NB4 (cell line): ENCODE measurements around the gene UPF1.

Source experiments
- DNase-seq: peaks from one replicate; pipeline ENCODE4 v3.0.0; 2010; ENCODE audit warnings: low read depth
- H3K4me3 ChIP-seq: one replicate; pipeline ENCODE4 v1.5.1; 2011; ENCODE audit warnings: mild to moderate bottlenecking, low read depth, low read length, moderate library complexity
- MYC ChIP-seq: IDR thresholded peaks from 2 replicates; pipeline ENCODE4 v1.6.1; 2011; ENCODE audit warnings: low read depth, low read length
- POLR2A ChIP-seq: IDR thresholded peaks from 2 replicates; pipeline ENCODE4 v1.6.1; 2011; ENCODE audit warnings: mild to moderate bottlenecking; ENCODE audit not compliant: insufficient read length; ENCODE audit errors: extremely low read depth
- TF ChIP-seq, protein P1 (sequence below): IDR thresholded peaks from 2 replicates; pipeline ENCODE4 v1.6.1; 2011; ENCODE audit warnings: low read depth, low read length
- TF ChIP-seq, protein P2 (sequence below): IDR thresholded peaks from one replicate; pipeline ENCODE4 v1.5.1; 2012; ENCODE audit warnings: low read depth, low read length

UPF1 gene

DNA sequence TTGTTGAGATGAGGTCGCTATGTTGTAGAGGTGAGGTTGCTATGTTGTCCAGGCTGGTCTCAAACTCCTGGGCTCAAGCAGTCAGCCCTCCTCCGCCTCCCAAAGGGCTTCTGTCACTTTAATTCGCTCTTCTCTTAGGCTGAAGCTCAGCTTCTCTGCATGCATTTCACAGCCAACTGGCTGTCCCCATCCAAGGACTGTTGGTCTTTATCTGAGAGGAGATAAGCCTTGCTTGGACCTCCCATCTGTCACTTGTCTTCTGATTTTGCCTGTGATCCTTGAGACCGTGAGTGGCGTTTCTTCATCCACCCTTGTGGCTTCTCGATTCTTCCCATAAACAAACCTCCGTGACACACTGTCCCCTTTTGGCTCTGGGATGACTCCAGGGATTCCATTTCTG is 39.8 kb downstream of the UPF1 start:
- no peak for DNase-seq
- no peak overlapping the region for H3K4me3 ChIP-seq
- TF ChIP-seq, protein P1, sequence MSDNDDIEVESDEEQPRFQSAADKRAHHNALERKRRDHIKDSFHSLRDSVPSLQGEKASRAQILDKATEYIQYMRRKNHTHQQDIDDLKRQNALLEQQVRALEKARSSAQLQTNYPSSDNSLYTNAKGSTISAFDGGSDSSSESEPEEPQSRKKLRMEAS, result no peak
- TF ChIP-seq MYC, result no peak
- TF ChIP-seq, protein P2, sequence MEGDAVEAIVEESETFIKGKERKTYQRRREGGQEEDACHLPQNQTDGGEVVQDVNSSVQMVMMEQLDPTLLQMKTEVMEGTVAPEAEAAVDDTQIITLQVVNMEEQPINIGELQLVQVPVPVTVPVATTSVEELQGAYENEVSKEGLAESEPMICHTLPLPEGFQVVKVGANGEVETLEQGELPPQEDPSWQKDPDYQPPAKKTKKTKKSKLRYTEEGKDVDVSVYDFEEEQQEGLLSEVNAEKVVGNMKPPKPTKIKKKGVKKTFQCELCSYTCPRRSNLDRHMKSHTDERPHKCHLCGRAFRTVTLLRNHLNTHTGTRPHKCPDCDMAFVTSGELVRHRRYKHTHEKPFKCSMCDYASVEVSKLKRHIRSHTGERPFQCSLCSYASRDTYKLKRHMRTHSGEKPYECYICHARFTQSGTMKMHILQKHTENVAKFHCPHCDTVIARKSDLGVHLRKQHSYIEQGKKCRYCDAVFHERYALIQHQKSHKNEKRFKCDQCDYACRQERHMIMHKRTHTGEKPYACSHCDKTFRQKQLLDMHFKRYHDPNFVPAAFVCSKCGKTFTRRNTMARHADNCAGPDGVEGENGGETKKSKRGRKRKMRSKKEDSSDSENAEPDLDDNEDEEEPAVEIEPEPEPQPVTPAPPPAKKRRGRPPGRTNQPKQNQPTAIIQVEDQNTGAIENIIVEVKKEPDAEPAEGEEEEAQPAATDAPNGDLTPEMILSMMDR, result no peak
- no peak for TF ChIP-seq POLR2A

DNA sequence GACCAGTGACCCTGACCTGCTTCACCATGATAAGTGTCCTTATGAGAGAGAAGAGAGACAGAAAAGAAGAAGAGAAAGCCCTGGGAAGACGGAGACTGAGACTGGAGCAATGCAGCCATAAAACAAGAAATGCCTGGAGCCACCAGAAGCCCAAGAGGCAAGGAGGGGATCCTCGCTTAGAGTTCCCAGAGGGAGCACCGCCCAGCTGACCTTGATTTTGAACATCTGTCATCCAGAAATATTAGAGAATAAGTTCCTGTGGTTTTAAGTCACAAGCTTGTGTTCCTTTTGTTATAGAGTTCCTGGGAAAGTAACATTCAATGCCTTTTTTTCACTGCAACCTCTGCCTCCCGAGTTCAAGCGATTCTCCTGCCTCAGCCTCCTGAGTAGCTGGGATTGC is 44.0 kb downstream of the UPF1 start:
- H3K4me3 ChIP-seq, result no peak overlapping the region
- TF ChIP-seq MYC (no peak), POLR2A (no peak)
- TF ChIP-seq, protein P1, result no peak
- TF ChIP-seq, protein P2, result no peak
- DNase-seq, result no peak

DNA sequence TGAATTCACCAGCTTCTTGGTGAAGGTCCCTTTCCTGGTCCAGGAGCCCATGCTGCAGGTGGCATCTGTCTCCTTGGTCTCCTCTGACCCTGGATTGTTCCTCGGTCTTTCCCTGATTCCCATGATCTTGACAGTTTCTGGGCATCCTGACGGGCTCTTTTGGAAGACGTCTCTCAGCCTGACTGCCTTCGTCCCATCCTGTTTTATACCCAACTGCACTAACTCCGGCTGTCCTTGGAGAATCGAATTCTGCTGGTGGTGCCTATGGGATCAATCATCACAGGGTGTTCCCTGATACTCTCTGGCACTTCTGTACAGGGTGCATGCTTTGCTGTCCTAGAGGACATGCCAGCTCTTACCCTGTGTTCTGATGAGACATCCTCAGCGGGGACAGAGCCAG is 45.1 kb downstream of the UPF1 start:
- TF ChIP-seq POLR2A (no peak), MYC (no peak)
- TF ChIP-seq, protein P2, result no peak
- TF ChIP-seq, protein P1, result no peak

DNA sequence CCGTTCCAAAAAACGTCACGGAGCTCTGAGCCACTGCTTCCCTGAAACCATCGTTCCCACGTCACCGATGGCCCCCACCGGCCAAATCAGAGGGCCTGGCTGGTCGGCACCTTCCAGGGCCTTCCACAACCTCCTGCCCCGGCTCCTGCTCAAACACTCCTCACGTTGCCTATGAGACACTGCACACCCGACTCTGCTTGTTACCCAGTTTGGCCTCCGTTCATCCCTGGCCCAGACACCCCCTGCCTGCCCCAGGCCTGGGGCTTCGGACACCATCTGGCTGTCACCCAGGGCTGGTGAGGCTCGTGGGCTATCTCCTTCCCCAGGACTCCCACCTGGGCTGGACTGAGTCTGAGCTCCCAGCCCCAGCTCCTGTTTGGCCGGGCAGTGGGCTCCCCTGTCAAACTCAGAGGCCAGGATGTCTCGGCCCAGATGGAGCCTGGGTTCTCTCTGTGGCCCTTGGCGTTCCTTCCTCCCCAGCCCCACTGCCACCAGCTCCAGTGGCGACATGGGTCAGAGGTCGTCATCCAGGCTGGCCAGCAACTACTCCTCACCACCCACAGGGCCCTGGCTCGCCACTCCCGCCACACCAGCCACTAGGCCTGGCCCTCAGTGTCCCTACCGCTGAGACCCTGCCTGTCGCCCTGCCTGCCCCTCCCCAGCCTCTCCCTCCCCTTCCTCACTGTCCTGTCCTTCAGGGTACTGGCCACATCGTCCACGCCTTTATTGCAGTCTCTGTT is 46.5 kb downstream of the UPF1 start:
- no peak for TF ChIP-seq MYC
- TF ChIP-seq, protein P1, result no peak
- no peak for TF ChIP-seq POLR2A
- TF ChIP-seq, protein P2, result no peak
- no peak overlapping the region for H3K4me3 ChIP-seq
- DNase-seq, result no peak

More for the DNA sequence above, 45.1 kb downstream of the UPF1 start:
- H3K4me3 ChIP-seq, result no peak overlapping the region
- no peak for DNase-seq

DNA sequence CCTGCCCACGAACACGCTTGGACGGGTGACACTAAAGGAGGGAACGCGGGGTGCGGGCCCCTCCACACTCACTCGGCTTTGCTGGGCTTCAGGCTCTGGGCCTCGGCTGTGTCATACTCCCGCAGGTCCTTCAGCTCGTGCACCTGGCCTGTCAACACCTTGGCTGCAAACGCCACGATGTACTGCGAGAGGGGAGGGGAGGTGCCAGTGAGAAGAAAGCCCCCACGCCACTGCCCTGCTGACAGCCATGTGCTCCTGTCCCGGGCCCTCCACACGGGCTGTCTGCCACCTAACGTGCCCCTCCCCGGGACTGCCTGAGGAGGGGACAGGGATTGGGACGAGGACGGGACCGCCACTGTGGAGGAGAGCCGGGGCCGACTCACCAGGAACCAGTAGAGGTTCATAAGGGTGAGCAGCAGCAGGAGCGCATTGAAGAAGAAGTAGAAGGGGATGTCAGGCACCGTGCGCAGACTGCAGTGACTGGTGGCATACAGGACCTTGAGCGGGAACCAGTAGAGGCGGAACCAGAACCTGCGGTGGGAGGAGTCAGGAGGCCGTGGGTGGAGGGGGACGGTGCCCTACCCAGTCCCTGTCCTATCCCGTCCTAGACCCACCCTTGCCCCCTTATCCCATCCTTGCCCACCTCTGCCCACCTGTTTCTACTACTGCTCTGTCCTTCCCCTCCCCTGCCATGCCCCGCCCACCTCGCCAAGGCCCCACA is 47.3 kb downstream of the UPF1 start:
- TF ChIP-seq, protein P1, result no peak
- no peak for TF ChIP-seq POLR2A
- TF ChIP-seq, protein P2, result no peak
- TF ChIP-seq MYC, result no peak
- no peak overlapping the region for H3K4me3 ChIP-seq
- DNase-seq, result no peak
